ENCODE measurements around the gene CENPF.

Gene CENPF

DNA sequence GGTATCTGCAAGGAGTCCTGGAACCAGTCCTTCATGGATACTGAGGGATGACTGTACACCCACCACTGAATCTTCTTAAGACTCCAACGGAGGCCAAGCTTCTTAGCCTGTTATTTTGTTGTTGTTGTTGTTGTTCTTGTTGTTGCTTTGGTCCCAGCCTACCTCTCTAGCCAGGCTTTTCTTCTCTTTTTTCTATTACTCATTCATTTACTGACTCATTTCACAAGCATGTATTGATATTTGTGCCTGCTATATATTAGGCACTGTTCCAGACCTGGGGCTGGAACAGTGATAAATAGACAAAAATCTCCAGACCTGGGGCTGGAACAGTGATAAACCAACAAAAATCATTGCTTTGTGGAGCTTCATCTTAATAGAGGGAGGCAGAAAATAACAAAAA, 20.4 kb downstream of the CENPF start:
- DNase-seq (ENCODE audit: low read depth): no peak

DNA sequence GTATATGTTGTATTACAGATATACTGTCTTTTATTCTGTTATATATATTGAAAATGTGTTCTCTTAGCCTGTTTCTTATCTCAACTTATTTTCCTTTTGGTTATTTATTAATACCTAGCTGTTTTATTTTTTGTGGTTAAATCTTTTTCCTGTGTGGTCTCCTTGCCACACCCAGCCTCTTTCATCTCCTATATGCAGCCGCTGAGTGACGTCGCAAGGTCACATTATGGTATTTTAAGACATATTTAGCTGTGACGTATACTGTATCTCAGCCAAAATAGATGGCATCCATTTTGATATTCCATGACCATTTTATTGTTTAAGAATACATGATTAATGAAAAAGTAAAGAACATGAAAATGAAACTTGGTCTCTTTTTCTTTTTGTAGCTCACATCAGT, 29.1 kb downstream of the CENPF start:
- no peak for DNase-seq (ENCODE audit: low read depth)

DNA sequence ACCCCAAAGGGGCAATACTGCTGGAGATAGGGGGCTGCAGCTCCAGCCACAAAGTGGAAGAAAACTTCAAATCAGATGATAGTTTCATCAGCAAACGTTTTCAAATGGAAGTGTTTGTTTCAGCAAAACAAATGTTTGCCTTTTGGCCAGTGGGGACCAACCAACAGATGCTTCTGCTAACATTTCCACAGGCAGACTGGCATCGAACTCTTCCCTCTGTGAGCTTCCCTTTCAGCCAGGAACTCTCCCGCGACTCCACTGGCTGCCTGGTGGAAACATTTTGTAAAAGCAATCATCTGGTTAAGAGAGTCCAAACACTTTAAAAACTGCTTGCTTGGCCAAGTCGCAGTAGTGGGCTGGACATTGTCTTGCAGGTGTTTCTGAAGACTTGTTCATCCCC, 30.7 kb downstream of the CENPF start:
- no peak for DNase-seq (ENCODE audit: low read depth)

DNA sequence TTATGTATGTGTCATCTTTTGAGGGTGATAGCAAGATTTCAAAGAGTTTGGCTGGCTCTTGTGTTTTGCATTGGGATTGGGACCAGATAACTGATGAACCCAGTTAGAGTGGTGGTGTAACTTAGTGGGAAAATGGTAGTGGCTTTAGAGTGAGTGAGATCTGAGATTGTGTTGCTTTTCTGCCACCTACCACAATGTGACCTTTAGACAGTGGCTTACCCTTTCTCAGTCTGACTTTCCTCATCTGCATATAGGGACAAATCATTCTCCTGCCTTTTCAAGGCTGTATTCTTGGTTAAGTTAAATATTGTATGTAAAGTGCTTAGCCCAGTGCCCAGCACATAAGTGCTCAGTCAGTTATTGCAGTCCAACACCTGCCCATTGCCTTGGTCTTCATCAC, 31.3 kb downstream of the CENPF start:
- DNase-seq (ENCODE audit: low read depth): no peak

DNA sequence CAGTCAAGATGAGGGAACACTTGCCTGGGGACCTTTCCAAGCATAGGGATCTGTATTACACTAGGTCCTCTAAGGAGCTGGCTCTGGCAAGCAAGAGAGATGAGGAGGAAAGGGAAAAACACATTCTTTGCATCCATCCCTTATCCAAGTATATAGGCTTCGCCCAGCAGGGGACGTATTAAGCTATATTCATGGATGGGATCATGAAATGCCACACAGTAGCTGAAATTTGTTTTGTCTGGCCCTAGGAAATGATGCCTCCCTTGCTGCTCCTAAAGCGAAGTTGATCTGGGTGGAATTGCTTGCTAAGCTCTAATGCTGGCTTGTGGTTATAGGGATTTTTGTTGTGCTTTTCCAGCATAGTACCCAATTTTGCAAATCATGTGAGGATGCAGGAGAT, 32.1 kb downstream of the CENPF start:
- DNase-seq (ENCODE audit: low read depth): no peak

DNA sequence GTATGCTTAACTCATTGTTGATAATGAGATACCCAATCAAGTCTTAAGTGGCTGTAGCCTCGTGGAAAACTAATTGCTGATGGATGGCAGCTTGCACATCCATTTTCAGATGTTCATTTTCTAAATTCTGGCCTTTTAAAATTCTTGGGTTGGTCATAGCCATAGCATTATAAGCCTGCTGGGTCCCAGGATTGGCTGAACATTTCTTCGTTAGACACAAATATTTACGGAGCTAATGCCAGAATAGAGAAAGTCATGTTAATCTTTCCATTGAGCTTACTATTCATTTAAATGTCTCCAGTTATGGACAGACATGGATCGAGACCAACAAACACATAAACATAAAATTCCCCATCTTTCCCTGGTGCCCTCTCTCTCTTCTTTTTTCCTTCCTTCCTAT, 32.5 kb downstream of the CENPF start:
- no peak for DNase-seq (ENCODE audit: low read depth)

DNA sequence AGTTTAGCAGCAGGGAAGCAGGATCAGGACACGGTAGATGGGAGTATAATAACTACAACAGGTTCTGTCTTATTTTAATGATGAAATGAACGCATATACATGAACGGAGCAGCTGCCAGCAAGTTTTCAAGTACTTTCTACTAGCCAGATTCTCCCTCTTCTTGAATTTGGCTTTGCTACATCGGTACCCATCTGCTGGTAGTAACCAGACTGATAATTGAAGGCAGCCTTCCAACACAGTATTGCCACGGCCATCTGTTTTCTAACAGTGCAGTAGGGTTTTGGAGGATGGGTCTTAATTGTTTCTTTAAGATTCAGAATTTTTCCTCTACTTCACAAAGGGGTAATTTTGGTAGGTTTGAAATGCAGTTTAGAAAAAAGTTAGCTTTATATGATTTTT, 33.4 kb downstream of the CENPF start:
- no peak for DNase-seq (ENCODE audit: low read depth)

DNA sequence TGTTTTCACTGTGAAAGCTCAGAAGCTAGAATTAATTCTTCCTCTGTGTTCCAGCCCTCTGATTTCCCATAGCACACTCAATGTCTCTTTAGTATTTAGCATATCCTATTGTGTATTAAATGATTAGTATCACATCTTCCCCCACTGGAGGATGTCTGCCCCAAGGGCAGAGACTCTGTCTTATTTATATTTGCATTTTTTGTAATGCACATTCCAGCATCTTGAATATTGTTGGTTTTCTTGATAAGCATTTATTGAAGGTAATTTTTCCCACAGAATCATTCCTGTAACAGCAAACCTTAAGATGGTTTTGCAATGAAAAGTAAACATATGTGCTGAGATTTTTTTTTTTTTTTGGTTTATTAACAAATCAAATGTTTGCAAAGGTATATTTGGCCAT, 34.1 kb downstream of the CENPF start:
- DNase-seq (ENCODE audit: low read depth): no peak

DNA sequence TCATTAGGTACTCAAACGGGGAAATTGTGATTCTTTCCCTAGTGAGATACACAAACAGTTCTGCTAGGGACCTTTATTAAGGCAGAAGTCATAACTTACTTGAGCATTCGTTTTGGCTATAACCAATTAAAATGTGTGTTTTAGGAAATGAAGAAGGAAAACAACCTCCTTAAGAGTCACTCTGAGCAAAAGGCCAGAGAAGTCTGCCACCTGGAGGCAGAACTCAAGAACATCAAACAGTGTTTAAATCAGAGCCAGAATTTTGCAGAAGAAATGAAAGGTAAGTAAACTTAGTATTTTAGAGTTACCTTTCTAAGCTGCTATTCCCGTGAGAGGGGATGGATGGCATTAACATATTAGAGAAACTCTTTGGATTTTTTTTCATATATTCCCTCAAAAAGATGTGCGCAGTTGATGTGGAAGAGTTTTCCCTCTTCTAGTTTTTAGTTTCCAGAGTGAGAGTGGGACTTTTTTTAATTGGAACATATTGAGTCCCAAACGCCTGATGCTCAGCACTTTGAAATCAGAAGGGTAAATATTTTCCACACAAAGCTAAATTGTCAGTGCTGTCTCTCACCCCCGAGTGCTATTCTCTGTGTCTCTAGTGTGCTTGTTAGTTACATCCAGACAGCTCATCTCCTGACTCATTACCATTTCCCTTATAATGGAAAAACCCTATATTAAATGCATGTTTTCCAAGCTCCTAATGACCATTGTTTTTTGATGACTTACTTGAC, 34.9 kb downstream of the CENPF start:
- peak; percentile 39 for DNase-seq (ENCODE audit: low read depth)

DNA sequence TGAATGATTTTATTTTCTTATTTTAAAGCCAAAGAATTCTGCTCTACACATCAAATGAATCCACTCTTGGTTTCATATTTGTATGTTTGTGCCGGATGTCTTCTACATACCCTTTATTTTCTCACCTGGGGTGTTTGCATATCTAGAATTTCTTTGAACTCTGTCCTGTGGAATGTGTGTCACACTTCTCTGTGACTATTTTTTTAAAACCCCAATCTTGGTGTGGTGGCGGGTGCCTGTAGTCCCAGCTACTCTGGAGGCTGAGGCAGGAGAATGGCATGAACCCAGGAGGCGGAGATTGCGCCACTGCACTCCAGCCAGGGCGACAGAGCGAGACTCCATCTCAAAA, 35.4 kb downstream of the CENPF start:
- DNase-seq (ENCODE audit: low read depth): no peak

DNA sequence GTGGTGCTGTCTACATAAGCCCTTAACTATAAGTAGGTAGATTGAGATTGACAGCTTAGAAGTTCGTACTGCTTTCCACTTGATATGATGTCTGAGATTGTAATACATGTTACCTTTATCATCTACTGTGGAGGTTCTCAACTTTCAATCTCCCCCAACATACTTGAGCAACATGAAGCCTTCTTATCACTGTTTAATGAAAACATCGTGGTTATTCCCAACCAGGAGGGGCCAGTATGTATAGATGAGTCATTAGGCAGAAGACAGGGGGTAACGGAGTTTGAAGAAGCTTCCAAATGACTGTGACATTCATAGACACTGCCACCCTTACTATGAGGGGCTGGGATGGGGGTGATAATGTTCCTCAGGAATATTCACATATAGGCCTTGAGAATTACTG, 36.0 kb downstream of the CENPF start:
- no peak for DNase-seq (ENCODE audit: low read depth)

DNA sequence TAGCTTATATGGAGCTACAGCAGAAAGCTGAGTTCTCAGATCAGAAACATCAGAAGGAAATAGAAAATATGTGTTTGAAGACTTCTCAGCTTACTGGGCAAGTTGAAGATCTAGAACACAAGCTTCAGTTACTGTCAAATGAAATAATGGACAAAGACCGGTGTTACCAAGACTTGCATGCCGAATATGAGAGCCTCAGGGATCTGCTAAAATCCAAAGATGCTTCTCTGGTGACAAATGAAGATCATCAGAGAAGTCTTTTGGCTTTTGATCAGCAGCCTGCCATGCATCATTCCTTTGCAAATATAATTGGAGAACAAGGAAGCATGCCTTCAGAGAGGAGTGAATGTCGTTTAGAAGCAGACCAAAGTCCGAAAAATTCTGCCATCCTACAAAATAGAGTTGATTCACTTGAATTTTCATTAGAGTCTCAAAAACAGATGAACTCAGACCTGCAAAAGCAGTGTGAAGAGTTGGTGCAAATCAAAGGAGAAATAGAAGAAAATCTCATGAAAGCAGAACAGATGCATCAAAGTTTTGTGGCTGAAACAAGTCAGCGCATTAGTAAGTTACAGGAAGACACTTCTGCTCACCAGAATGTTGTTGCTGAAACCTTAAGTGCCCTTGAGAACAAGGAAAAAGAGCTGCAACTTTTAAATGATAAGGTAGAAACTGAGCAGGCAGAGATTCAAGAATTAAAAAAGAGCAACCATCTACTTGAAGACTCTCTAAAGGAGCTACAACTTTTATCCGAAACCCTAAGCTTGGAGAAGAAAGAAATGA, 37.6 kb downstream of the CENPF start:
- DNase-seq (ENCODE audit: low read depth): no peak

DNA sequence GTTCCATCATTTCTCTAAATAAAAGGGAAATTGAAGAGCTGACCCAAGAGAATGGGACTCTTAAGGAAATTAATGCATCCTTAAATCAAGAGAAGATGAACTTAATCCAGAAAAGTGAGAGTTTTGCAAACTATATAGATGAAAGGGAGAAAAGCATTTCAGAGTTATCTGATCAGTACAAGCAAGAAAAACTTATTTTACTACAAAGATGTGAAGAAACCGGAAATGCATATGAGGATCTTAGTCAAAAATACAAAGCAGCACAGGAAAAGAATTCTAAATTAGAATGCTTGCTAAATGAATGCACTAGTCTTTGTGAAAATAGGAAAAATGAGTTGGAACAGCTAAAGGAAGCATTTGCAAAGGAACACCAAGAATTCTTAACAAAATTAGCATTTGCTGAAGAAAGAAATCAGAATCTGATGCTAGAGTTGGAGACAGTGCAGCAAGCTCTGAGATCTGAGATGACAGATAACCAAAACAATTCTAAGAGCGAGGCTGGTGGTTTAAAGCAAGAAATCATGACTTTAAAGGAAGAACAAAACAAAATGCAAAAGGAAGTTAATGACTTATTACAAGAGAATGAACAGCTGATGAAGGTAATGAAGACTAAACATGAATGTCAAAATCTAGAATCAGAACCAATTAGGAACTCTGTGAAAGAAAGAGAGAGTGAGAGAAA, 38.4 kb downstream of the CENPF start:
- DNase-seq (ENCODE audit: low read depth): no peak

DNA sequence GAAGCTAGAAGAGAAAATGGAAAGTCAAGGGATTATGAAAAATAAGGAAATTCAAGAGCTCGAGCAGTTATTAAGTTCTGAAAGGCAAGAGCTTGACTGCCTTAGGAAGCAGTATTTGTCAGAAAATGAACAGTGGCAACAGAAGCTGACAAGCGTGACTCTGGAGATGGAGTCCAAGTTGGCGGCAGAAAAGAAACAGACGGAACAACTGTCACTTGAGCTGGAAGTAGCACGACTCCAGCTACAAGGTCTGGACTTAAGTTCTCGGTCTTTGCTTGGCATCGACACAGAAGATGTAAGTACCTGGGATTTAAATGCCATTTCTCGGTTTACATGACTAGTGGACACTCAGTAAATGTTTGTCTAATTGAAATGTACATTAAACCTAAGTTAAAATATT, 40.0 kb downstream of the CENPF start:
- DNase-seq (ENCODE audit: low read depth): no peak

DNA sequence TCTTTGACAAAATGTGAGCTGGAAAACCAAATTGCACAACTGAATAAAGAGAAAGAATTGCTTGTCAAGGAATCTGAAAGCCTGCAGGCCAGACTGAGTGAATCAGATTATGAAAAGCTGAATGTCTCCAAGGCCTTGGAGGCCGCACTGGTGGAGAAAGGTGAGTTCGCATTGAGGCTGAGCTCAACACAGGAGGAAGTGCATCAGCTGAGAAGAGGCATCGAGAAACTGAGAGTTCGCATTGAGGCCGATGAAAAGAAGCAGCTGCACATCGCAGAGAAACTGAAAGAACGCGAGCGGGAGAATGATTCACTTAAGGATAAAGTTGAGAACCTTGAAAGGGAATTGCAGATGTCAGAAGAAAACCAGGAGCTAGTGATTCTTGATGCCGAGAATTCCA, 42.7 kb downstream of the CENPF start:
- no peak for DNase-seq (ENCODE audit: low read depth)

DNA sequence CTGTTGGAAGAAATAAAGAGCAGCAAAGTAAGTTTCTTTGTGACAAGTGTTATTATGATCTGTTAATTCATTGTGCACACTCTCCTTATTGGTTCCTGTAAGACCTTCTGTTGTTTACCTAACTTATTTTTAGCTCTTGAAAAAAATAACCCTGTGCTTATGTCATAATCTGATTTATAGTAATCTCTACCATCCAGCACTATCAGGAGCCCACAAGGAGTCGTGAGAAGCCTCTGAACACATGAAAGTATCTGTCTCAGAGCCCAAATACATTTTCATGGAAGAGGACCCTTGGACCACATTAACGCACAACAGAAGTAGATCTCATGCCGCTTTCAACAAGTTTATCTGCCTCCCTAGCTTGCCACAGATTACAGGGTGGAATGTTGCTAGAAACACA, 45.8 kb downstream of the CENPF start:
- DNase-seq (ENCODE audit: low read depth): no peak

DNA sequence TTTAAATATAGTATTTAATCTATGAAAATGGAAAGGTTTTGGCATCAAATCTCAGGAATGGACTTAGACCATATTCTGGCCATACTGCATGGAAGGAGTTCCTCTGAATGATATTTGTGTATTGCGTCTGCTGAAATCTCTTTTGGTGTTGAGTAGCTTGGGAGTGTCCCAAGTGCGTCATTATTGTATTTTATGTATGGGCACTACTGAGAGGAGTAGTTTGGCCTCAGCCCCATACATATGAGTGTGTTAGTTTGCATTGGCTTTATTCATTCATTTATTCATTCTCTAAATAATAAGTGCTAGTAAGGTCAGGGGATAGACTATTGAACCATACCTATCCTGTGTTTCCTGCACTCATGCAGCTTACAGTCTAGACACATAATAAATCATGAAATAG, 46.6 kb downstream of the CENPF start:
- no peak for DNase-seq (ENCODE audit: low read depth)

DNA sequence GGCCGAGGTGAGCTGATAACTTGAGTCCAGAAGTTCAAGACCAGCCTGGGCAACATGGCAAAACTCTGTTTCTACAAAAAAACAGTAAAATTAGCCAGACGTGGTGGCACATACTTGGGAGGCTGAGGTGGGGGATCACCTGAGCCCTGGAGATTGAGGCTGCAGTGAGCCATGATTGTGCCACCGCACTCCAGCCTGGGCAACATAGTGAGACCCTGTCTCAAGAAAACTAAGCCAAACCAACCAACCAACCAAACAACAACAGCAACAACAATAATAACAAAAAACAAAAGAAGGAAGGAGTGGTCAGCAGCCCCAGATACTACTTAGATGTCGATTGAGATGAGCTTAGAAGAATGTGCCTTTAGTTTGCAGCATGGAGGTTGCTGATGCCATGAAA, 47.7 kb downstream of the CENPF start:
- no peak for DNase-seq (ENCODE audit: low read depth)

DNA sequence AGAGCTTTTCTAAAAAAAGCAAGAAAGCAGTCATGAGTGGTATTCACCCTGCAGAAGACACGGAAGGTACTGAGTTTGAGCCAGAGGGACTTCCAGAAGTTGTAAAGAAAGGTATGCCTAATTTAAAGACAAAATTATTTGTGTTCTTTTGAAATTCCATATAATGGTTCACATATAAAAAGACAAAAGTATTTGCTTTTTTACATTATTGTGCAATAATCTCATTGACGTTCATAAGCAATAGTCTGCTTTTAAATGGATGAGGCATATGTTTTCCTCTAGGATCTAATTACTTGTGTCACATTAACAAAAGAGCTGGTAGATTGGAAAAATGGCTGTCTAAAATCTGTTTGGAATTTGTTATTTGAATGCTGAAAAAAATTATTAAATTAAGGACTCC, 54.3 kb downstream of the CENPF start:
- no peak for DNase-seq (ENCODE audit: low read depth)

DNA sequence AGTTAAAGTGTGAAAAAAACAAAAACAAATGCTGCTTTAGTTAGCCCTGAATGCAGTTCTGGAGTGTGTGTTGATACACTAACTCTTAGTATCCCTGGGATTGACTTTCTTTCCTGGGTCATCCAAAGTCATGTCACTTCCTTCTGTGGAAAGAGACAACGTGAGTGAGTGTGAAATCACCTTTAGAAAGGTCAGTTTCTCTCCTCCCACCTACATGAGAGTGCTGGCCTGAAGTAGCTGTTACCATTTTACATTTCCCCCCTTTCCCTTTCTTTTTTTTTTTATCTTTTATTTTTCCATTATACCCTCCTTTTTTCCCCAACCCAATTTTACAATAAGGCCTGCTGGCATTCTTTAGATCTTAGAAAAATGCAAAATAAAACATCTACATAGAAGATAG, 55.2 kb downstream of the CENPF start:
- DNase-seq (ENCODE audit: low read depth): no peak

DNA sequence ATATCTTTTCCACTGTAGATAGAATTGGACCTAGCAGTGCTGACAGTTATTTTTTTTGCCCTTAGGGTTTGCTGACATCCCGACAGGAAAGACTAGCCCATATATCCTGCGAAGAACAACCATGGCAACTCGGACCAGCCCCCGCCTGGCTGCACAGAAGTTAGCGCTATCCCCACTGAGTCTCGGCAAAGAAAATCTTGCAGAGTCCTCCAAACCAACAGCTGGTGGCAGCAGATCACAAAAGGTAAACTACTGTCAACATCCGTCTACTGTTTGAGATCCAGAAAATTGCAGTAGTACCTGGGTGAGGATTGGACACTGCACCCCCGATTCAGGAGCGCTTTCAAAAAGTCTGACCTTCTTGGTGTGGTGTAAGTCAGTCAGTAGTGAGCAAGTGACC, 55.8 kb downstream of the CENPF start:
- no peak for DNase-seq (ENCODE audit: low read depth)

DNA sequence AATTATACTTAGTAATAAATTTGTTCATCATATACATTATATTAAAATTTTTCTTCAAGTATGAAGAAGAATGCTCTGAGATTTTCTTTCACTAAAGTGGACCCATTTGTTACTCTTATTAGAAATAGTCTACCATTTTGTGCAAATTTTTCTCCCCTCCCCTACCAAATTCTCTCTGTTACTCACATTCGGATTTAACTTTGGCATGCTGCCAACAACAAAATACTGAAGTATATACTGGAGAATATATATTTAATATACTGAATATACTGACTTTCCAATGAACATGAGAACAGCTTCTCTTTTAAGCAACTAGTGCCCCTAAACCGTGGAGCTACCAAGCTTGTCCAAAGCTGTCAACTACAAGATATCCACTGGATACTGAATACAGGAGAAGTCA, 57.2 kb downstream of the CENPF start:
- no peak for DNase-seq (ENCODE audit: low read depth)

DNA sequence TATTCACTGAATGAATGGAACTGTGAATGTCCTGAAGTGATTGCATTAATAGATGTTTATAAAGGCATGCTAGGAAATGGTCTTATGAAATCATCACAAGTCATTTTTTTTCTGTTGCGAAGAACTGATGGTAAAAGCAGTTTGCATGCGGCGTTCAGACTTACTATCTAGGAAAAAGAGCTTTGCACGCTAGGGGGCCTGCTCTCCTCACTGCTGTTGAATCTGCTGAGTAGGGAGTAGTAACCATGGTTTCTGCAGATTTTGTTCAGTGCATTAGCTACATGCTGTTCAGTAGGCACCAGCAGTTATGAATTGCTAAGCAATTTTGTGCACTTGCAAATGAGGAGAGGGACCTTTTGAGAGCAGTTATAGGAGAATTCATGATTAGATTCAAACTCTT, 57.9 kb downstream of the CENPF start:
- DNase-seq (ENCODE audit: low read depth): peak; percentile 90
